SK-N-SH treated with all-trans-retinoic acid at 6 μM for 48 hours (cell line): Measurements from ENCODE around the gene GMPR2.

Experiments
- ATAC-seq: fragments of 200-7000 bp; cut with Tn5 transposase; 3 replicates; pipeline ENCODE4 v1.9.1; 2020; ENCODE audit warnings: mild to moderate bottlenecking, moderate library complexity
- ARNTL ChIP-seq: fragments of 450-650 bp; formaldehyde crosslinking; IDR thresholded peaks from 2 replicates; pipeline ENCODE4 v1.5.0; 2020; ENCODE audit warnings: low read depth, mild to moderate bottlenecking, moderate library complexity, borderline replicate concordance
- BACH2 ChIP-seq: fragments of 250-450 bp; sonication (Bioruptor Pico); IDR thresholded peaks from 2 replicates; pipeline ENCODE4 v1.9.0; 2021; ENCODE audit warnings: mild to moderate bottlenecking, borderline replicate concordance
- CSDC2 ChIP-seq: fragments of 250-450 bp; sonication (Bioruptor Pico); IDR thresholded peaks from 2 replicates; pipeline ENCODE4 v1.5.0; 2020; ENCODE audit warnings: mild to moderate bottlenecking, moderate library complexity
- ESRRG ChIP-seq: fragments of 250-450 bp; sonication (Bioruptor Pico); IDR thresholded peaks from 2 replicates; pipeline ENCODE4 v1.6.1; 2021; ENCODE audit warnings: mild to moderate bottlenecking
- ISL1 ChIP-seq: fragments of 250-450 bp; sonication (Bioruptor Pico); IDR thresholded peaks from 2 replicates; pipeline ENCODE4 v2.1.2; 2022; ENCODE audit warnings: mild to moderate bottlenecking, moderate library complexity
- OSR1 ChIP-seq: fragments of 250-450 bp; sonication (Bioruptor Pico); IDR thresholded peaks from 2 replicates; pipeline ENCODE4 v1.8.0; 2022; ENCODE audit warnings: moderate library complexity, mild to moderate bottlenecking, inconsistent platforms
- PATZ1 ChIP-seq: fragments of 250-450 bp; sonication (Bioruptor Pico); IDR thresholded peaks from 2 replicates; pipeline ENCODE4 v1.8.0; 2020; ENCODE audit warnings: mild to moderate bottlenecking, moderate library complexity, borderline replicate concordance
- POU6F1 ChIP-seq: fragments of 250-450 bp; sonication (Bioruptor Pico); IDR thresholded peaks from 2 replicates; pipeline ENCODE4 v1.8.0; 2021; ENCODE audit warnings: low read depth, mild to moderate bottlenecking, moderate library complexity, borderline replicate concordance
- PPARA ChIP-seq: fragments of 250-450 bp; sonication (Bioruptor Pico); IDR thresholded peaks from 2 replicates; pipeline ENCODE4 v1.5.0; 2020; ENCODE audit warnings: mild to moderate bottlenecking, borderline replicate concordance
- RARB ChIP-seq: fragments of 250-450 bp; sonication (Bioruptor Pico); IDR thresholded peaks from 2 replicates; pipeline ENCODE4 v1.8.0; 2021; ENCODE audit warnings: mild to moderate bottlenecking, moderate library complexity
- SNAI2 ChIP-seq: fragments of 250-450 bp; sonication (Bioruptor Pico); IDR thresholded peaks from 2 replicates; pipeline ENCODE4 v1.5.0; 2020; ENCODE audit warnings: mild to moderate bottlenecking, moderate library complexity
- TCF4 ChIP-seq: fragments of 250-450 bp; sonication (Bioruptor Pico); IDR thresholded peaks from 2 replicates; pipeline ENCODE4 v1.8.0; 2021; ENCODE audit warnings: mild to moderate bottlenecking, moderate library complexity, borderline replicate concordance
- TOX ChIP-seq: fragments of 250-450 bp; sonication (Bioruptor Pico); IDR thresholded peaks from 2 replicates; pipeline ENCODE4 v1.8.0; 2021; ENCODE audit warnings: mild to moderate bottlenecking, moderate library complexity, borderline replicate concordance
- TSHZ2 ChIP-seq: fragments of 250-450 bp; sonication (Bioruptor Pico); IDR thresholded peaks from 2 replicates; pipeline ENCODE4 v1.5.0; 2020; ENCODE audit warnings: mild to moderate bottlenecking, moderate library complexity
- ZC3H10 ChIP-seq: fragments of 250-450 bp; sonication (Bioruptor Pico); IDR thresholded peaks from 2 replicates; pipeline ENCODE4 v1.5.1; 2021; ENCODE audit warnings: mild to moderate bottlenecking, moderate library complexity
- ZFP3 ChIP-seq: fragments of 250-450 bp; sonication (Bioruptor Pico); IDR thresholded peaks from 2 replicates; pipeline ENCODE4 v1.5.0; 2020; ENCODE audit warnings: mild to moderate bottlenecking, moderate library complexity
- ZFP30 ChIP-seq: fragments of 450-650 bp; formaldehyde crosslinking; IDR thresholded peaks from 2 replicates; pipeline ENCODE4 v1.5.0; 2022; ENCODE audit warnings: mild to moderate bottlenecking, moderate library complexity
- ZNF565 ChIP-seq: fragments of 450-650 bp; formaldehyde crosslinking; conservative IDR thresholded peaks from 2 replicates; pipeline ENCODE4 v1.5.0; 2020; ENCODE audit warnings: low read depth, mild to moderate bottlenecking, moderate library complexity
- ZNF8 ChIP-seq: fragments of 450-650 bp; formaldehyde crosslinking; IDR thresholded peaks from 2 replicates; pipeline ENCODE4 v1.5.0; 2020; ENCODE audit warnings: mild to moderate bottlenecking, moderate library complexity
- TF ChIP-seq, protein P1 (sequence below): fragments of 250-450 bp; sonication (Bioruptor Pico); IDR thresholded peaks from 2 replicates; pipeline ENCODE4 v1.5.1; 2020; ENCODE audit warnings: low read depth, mild to moderate bottlenecking, moderate library complexity

GMPR2 gene

DNA sequence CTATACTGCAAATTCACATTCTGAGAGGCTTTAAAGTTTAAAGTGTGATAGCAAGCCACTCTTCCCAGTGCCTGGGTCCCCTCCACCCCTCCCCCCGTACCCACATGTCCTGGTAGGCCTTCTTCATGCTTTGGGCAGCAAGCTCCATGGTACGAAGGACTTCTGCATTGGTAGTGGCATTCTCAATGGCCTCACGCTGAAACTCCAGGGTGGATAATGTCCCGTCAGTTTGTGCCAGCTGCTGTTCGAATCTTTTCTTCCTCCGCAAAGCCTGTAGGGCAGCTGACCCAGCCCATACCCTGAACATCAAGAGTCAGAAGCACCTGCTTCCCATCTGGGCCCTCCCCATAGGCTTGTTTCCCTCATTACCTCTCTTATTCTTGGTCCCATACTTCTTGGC, 21.4 kb upstream of the GMPR2 start:
- TF ChIP-seq TCF4 (CRISPR knock-in tag), result no peak
- no peak for TF ChIP-seq PATZ1
- no peak for TF ChIP-seq ZC3H10
- TF ChIP-seq, protein P1, sequence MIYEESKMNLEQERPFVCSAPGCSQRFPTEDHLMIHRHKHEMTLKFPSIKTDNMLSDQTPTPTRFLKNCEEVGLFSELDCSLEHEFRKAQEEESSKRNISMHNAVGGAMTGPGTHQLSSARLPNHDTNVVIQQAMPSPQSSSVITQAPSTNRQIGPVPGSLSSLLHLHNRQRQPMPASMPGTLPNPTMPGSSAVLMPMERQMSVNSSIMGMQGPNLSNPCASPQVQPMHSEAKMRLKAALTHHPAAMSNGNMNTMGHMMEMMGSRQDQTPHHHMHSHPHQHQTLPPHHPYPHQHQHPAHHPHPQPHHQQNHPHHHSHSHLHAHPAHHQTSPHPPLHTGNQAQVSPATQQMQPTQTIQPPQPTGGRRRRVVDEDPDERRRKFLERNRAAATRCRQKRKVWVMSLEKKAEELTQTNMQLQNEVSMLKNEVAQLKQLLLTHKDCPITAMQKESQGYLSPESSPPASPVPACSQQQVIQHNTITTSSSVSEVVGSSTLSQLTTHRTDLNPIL, result no peak
- TF ChIP-seq ZFP30 (CRISPR knock-in tag), result no peak
- TF ChIP-seq ZNF8 (CRISPR knock-in tag), result no peak
- TF ChIP-seq ESRRG (CRISPR knock-in tag), result no peak
- TF ChIP-seq POU6F1 (CRISPR knock-in tag), result no peak
- TF ChIP-seq TOX, result no peak
- no peak for TF ChIP-seq BACH2 (CRISPR knock-in tag)
- TF ChIP-seq OSR1 (CRISPR knock-in tag), result no peak
- no peak for TF ChIP-seq ARNTL
- TF ChIP-seq PPARA (CRISPR knock-in tag), result no peak
- TF ChIP-seq CSDC2 (CRISPR knock-in tag), result no peak
- TF ChIP-seq TSHZ2, result no peak
- TF ChIP-seq RARB, result no peak
- no peak for ATAC-seq

DNA sequence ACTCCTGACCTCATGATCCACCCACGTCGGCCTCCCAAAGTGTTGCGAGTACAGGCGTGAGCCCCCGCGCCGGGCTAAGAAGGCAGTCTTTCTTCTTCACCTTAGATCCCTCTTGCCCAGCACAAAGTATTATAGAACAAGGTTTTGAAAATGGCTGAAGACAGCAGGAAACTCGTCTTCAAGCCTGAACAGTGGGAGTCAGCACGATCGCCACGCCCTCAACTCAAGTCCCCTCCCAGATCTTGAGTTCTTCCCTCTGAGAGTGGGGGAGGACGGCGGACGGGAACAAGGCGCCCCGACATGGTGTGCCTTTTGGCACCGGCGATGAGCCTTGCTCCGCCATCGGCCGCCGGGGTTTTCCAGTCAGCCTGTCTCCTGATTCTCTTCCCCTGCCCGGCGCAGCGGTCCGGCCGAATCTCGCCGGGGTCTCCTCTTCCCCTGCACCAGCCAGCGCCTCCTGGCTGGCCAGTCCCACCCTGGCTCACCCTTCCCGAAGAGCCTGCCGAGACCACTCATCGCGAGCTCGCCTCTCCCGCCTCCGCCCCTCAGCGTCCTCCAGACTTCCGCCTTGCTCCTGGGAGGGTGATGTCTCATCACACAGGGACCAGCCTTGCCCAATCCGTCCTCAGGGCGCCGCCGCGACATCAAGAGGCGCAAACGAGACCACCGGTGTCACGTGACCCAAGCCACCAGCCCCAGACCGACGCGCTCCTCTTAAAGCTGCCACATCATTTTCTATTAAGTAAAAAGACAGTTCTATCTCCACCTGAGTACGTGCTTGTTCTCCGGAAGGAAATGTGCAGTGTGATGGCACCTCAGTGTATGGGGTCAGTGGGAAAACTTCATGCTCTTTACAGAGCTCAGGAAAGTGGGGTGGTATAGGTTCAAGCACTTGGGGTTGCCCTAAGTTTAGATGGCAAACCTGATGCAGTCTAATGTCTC, 19.5 kb upstream of the GMPR2 start, which contains the start of gene CHMP4A:
Gene CHMP4A (minus strand): TSS at position 565 of the 942 bp plus-strand sequence. CDS start 49 bp downstream, at position 516.
- peak; percentile 91 for ATAC-seq
- TF ChIP-seq, protein P1, result no peak
- TF ChIP-seq ZFP30 (CRISPR knock-in tag) (no peak), ISL1 (CRISPR knock-in tag) (no peak), ESRRG (CRISPR knock-in tag) (no peak), PATZ1 (peak; percentile 83), OSR1 (CRISPR knock-in tag) (no peak), TSHZ2 (no peak), POU6F1 (CRISPR knock-in tag) (no peak), ZFP3 (CRISPR knock-in tag) (0 out of 2 replicates have a peak, but pooled peaks have one; percentile 43), SNAI2 (CRISPR knock-in tag) (no peak; the same call in 1 of the 2 replicates), ZNF565 (CRISPR knock-in tag) (no peak; the same call in 1 of the 2 replicates), PPARA (CRISPR knock-in tag) (no peak), ZC3H10 (no peak)
